Loucy (cell line): ENCODE measurements around the gene SYNE3.

Experiments
- H2AFZ ChIP-seq: fragments of 200-600 bp; sonication (generic); 2 replicates; pipeline ENCODE4 v1.6.0; 2016; ENCODE audit warnings: antibody characterized with exemption, mild to moderate bottlenecking, low read length, moderate library complexity
- H3F3A ChIP-seq: fragments of 200-600 bp; 2 replicates; pipeline ENCODE4 v1.6.0; 2016; ENCODE audit warnings: antibody characterized with exemption, low read depth, mild to moderate bottlenecking
- H3K27me3 ChIP-seq: fragments of 200-600 bp; sonication (generic); 2 replicates; pipeline ENCODE4 v1.6.1; 2014; ENCODE audit warnings: low read length, mild to moderate bottlenecking; ENCODE audit not compliant: insufficient read depth, poor library complexity, severe bottlenecking
- H3K36me3 ChIP-seq: fragments of 200-600 bp; sonication (generic); 2 replicates; pipeline ENCODE4 v1.6.1; 2016; ENCODE audit warnings: low read length; ENCODE audit not compliant: insufficient read depth
- H3K4me1 ChIP-seq: fragments of 200-600 bp; sonication (generic); 2 replicates; pipeline ENCODE4 v1.5.1; 2014; ENCODE audit warnings: low read length, mild to moderate bottlenecking; ENCODE audit not compliant: insufficient read depth, poor library complexity, severe bottlenecking
- H3K4me2 ChIP-seq: fragments of 200-600 bp; sonication (generic); 2 replicates; pipeline ENCODE4 v1.6.0; 2014; ENCODE audit warnings: antibody characterized with exemption, low read length, low read depth, mild to moderate bottlenecking; ENCODE audit not compliant: poor library complexity, severe bottlenecking
- H3K4me3 ChIP-seq: fragments of 200-600 bp; sonication (generic); 2 replicates; pipeline ENCODE4 v1.5.1; 2014; ENCODE audit warnings: low read length, mild to moderate bottlenecking, mixed read lengths; ENCODE audit not compliant: poor library complexity, severe bottlenecking
- H3K79me2 ChIP-seq: fragments of 200-600 bp; sonication (generic); 2 replicates; pipeline ENCODE4 v1.6.1; 2014; ENCODE audit warnings: low read length; ENCODE audit not compliant: insufficient read depth
- H3K9ac ChIP-seq: fragments of 200-600 bp; sonication (generic); 2 replicates; pipeline ENCODE4 v1.6.0; 2014; ENCODE audit warnings: mild to moderate bottlenecking, low read depth, low read length, moderate library complexity; ENCODE audit not compliant: poor library complexity, severe bottlenecking
- H3K9me2 ChIP-seq: fragments of 200-600 bp; sonication (generic); replicated peaks from 2 replicates; pipeline ENCODE4 v1.6.1; 2016; ENCODE audit warnings: low read depth, low read length, mixed read lengths
- H3K9me3 ChIP-seq: fragments of 200-600 bp; sonication (generic); 2 replicates; pipeline ENCODE4 v1.6.1; 2014; ENCODE audit warnings: mild to moderate bottlenecking, antibody characterized with exemption, low read length, low read depth; ENCODE audit not compliant: insufficient read depth
- H4K20me1 ChIP-seq: fragments of 200-600 bp; sonication (generic); 2 replicates; pipeline ENCODE4 v1.6.0; 2014; ENCODE audit warnings: antibody characterized with exemption, low read length, mild to moderate bottlenecking; ENCODE audit not compliant: insufficient read depth, poor library complexity, severe bottlenecking
- CTCF ChIP-seq: fragments of 200-600 bp; sonication (generic); conservative IDR thresholded peaks from 2 replicates; pipeline ENCODE4 v1.5.1; 2014; ENCODE audit warnings: mild to moderate bottlenecking, antibody characterized with exemption, low read length
- EZH2phosphoT487 ChIP-seq: fragments of 200-600 bp; IDR thresholded peaks from 2 replicates; pipeline ENCODE4 v1.6.1; 2018; ENCODE audit warnings: antibody characterized with exemption, mild to moderate bottlenecking, moderate library complexity, borderline replicate concordance

The SYNE3 gene

GRCh38 chr14:95508377-95508776, 8.1 kb downstream of the SYNE3 start:
- TF ChIP-seq CTCF (no peak), EZH2phosphoT487 (no peak)
- H3K27me3 ChIP-seq: no peaks in the 10 kb centered on the region
- H3K79me2 ChIP-seq: no peaks in the 10 kb centered on the region
- peaks cover 16% of the 10 kb centered on the region for H3K4me1 ChIP-seq
- no peaks in the 10 kb centered on the region for H3K9me2 ChIP-seq
- no peak overlapping the region for H3K9ac ChIP-seq
- no peaks in the 10 kb centered on the region for H3K9me3 ChIP-seq
- no peak overlapping the region for H2AFZ ChIP-seq
- H3K36me3 ChIP-seq: no peaks in the 10 kb centered on the region
- H4K20me1 ChIP-seq: no peaks in the 10 kb centered on the region
- H3K4me2 ChIP-seq: no peak overlapping the region
- H3K4me3 ChIP-seq: no peak overlapping the region
- no peaks in the 10 kb centered on the region for H3F3A ChIP-seq

- no peaks in the 10 kb centered on the region for H3F3A ChIP-seq
- no peak overlapping the region for H2AFZ ChIP-seq
- no peaks in the 10 kb centered on the region for H3K79me2 ChIP-seq
- H4K20me1 ChIP-seq: no peaks in the 10 kb centered on the region
- H3K4me2 ChIP-seq: peak overlapping the region; percentile 11
- H3K9me3 ChIP-seq: no peaks in the 10 kb centered on the region
- peaks cover 16% of the 10 kb centered on the region for H3K4me1 ChIP-seq
- H3K27me3 ChIP-seq: no peaks in the 10 kb centered on the region
- no peaks in the 10 kb centered on the region for H3K9me2 ChIP-seq
- TF ChIP-seq EZH2phosphoT487: no peak
- no peak for TF ChIP-seq CTCF
- H3K9ac ChIP-seq: no peak overlapping the region
- H3K36me3 ChIP-seq: no peaks in the 10 kb centered on the region
- no peak overlapping the region for H3K4me3 ChIP-seq
These were observed 8.7 kb downstream of the SYNE3 start for GRCh38 chr14:95507701-95508103.

GRCh38 chr14:95507174-95507573, 9.3 kb downstream of the SYNE3 start:
- Histone ChIP-seq H3K9me3 (no peaks in the 10 kb centered on the region), H2AFZ (no peak overlapping the region), H3K9me2 (no peaks in the 10 kb centered on the region), H3F3A (no peaks in the 10 kb centered on the region), H4K20me1 (no peaks in the 10 kb centered on the region), H3K9ac (no peak overlapping the region), H3K4me2 (peak overlapping the region; percentile 11), H3K79me2 (no peaks in the 10 kb centered on the region), H3K4me1 (peaks cover 16% of the 10 kb centered on the region), H3K4me3 (no peak overlapping the region), H3K27me3 (no peaks in the 10 kb centered on the region), H3K36me3 (no peaks in the 10 kb centered on the region)
- TF ChIP-seq CTCF: no peak
- TF ChIP-seq EZH2phosphoT487: no peak
